Neuronal stem cell (in vitro differentiated cells): ENCODE data around the gene NALCN.

Source experiments
- DNase-seq: peaks from one replicate; pipeline ENCODE4 v3.0.0-alpha.2; 2013; ENCODE audit warnings: low spot score
- H2AFZ ChIP-seq: one replicate; pipeline ENCODE4 v1.6.1; 2013; ENCODE audit warnings: mild to moderate bottlenecking, low read length, inconsistent platforms
- H2AK5ac ChIP-seq: 2 replicates; pipeline ENCODE4 v1.6.1; 2013; ENCODE audit warnings: low read depth, mild to moderate bottlenecking, inconsistent platforms, low read length, moderate library complexity, mixed read lengths
- H2BK120ac ChIP-seq: 2 replicates; pipeline ENCODE4 v1.6.1; 2013; ENCODE audit warnings: low read depth, mild to moderate bottlenecking, inconsistent platforms, low read length, moderate library complexity, mixed read lengths
- H2BK12ac ChIP-seq: one replicate; pipeline ENCODE4 v1.6.1; 2013; ENCODE audit warnings: low read length, inconsistent platforms
- H2BK15ac ChIP-seq: 2 replicates; pipeline ENCODE4 v1.6.1; 2013; ENCODE audit warnings: mild to moderate bottlenecking, low read length, inconsistent platforms, mixed read lengths
- H2BK5ac ChIP-seq: one replicate; pipeline ENCODE4 v1.6.1; 2013; ENCODE audit warnings: inconsistent platforms, mild to moderate bottlenecking, low read length, moderate library complexity
- H3K14ac ChIP-seq: one replicate; pipeline ENCODE4 v1.6.1; 2013; ENCODE audit warnings: low read length, inconsistent platforms
- H3K18ac ChIP-seq: 2 replicates; pipeline ENCODE4 v1.6.1; 2013; ENCODE audit warnings: low read length, inconsistent platforms
- H3K23ac ChIP-seq: 2 replicates; pipeline ENCODE4 v1.6.1; 2013; ENCODE audit warnings: low read depth, mild to moderate bottlenecking, mixed read lengths, low read length, inconsistent platforms; ENCODE audit not compliant: poor library complexity
- H3K27ac ChIP-seq: replicated peaks from 3 replicates; pipeline ENCODE4 v1.5.1; 2013; ENCODE audit warnings: low read length, inconsistent platforms
- H3K27me3 ChIP-seq, 3 experiments: 2 replicates each; pipeline ENCODE4 v1.6.1; 2013; ENCODE audit warnings: low read length in 3 of 3, mild to moderate bottlenecking in 2 of 3, inconsistent platforms in 1 of 3, low read depth in 1 of 3, mixed read lengths in 1 of 3, moderate library complexity in 1 of 3; ENCODE audit not compliant: control insufficient read depth in 3 of 3, insufficient read depth in 3 of 3
- H3K36me3 ChIP-seq, 2 donors: replicated peaks in 1 of 2; 2 replicates each; pipeline ENCODE4 v1.6.1; 2013; ENCODE audit warnings: low read length in 2 of 2; ENCODE audit not compliant: control insufficient read depth in 2 of 2, insufficient read depth in 2 of 2
- H3K4ac ChIP-seq: 2 replicates; pipeline ENCODE4 v1.6.1; 2013; ENCODE audit warnings: inconsistent platforms, mild to moderate bottlenecking, low read length, moderate library complexity
- H3K4me1 ChIP-seq, 2 donors: 1 replicate in 1 of 2; 2 replicates in 1 of 2; pipeline ENCODE4 v1.6.1; 2013; ENCODE audit warnings: low read length in 2 of 2, low read depth in 1 of 2; ENCODE audit not compliant: control insufficient read depth in 2 of 2, insufficient read depth in 1 of 2
- H3K4me2 ChIP-seq: one replicate; pipeline ENCODE4 v1.6.1; 2013; ENCODE audit warnings: mild to moderate bottlenecking, low read length, inconsistent platforms; ENCODE audit not compliant: insufficient read depth, poor library complexity, severe bottlenecking
- H3K4me3 ChIP-seq, 2 donors: 2 replicates each; pipeline ENCODE4 v1.5.1; 2013; ENCODE audit warnings: low read length in 2 of 2, mild to moderate bottlenecking in 2 of 2, inconsistent platforms in 1 of 2, moderate library complexity in 1 of 2
- H3K79me1 ChIP-seq: one replicate; pipeline ENCODE4 v1.6.1; 2013; ENCODE audit warnings: low read depth, mild to moderate bottlenecking, inconsistent platforms, low read length, moderate library complexity
- H3K9ac ChIP-seq: one replicate; pipeline ENCODE4 v1.6.1; 2013; ENCODE audit warnings: mild to moderate bottlenecking, low read depth, low read length, inconsistent platforms; ENCODE audit not compliant: poor library complexity
- H3K9me3 ChIP-seq, 2 donors: replicated peaks in 1 of 2; 2 replicates each; pipeline versions ENCODE3 to v1.6.1; 2013; ENCODE audit warnings: low read length in 2 of 2, mild to moderate bottlenecking in 2 of 2, inconsistent platforms in 1 of 2, low read depth in 1 of 2, mixed read lengths in 1 of 2, moderate library complexity in 1 of 2; ENCODE audit not compliant: control insufficient read depth in 2 of 2, insufficient read depth in 1 of 2
- H4K8ac ChIP-seq: one replicate; pipeline ENCODE4 v1.6.1; 2013; ENCODE audit warnings: low read depth, mild to moderate bottlenecking, inconsistent platforms, low read length, moderate library complexity
- H4K91ac ChIP-seq: one replicate; pipeline ENCODE4 v1.6.1; 2013; ENCODE audit warnings: low read length, low read depth, mild to moderate bottlenecking, inconsistent platforms; ENCODE audit not compliant: poor library complexity
- WGBS, 2 donors: extraction: QIAGEN DNeasy Blood & Tissue Kit; methylation state at CpG; one replicate each; pipeline ENCODE4 v1.1.7; 2013; ENCODE audit warnings: missing lambda C conversion rate in 2 of 2, mixed read lengths in 1 of 2; ENCODE audit not compliant: insufficient read length in 2 of 2, insufficient replicate concordance in 1 of 2; ENCODE audit errors: extremely low coverage in 2 of 2; 5-methylcytosine and 5-hydroxymethylcytosine counted together

Gene NALCN

DNA sequence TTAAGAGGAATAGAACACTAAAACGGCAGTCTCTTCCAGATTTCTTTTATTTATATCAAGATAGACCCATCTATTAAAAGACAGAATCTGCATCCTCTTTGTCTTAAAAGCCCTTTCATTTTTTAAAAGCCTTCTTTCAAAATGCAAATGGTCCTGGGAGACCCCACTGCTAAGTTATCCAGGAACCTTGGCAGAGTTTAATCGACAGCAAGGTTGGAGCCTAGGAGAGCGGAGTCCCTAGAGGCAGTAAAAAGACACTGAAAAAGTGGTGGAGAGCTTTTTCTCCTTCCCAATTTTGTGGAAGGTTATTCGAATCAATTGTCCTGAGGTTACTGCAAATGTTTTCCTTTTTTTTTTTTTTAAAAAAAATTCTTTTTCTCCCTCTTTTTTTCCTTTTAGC, 294.7 kb downstream of the NALCN start:
- H4K91ac ChIP-seq: no peak overlapping the region
- no peak overlapping the region for H3K27ac ChIP-seq
- no peak overlapping the region for H3K4ac ChIP-seq
- H3K27me3 ChIP-seq: no peaks in the 10 kb centered on the region
- H3K4me2 ChIP-seq: no peak overlapping the region
- no peak overlapping the region for H2BK15ac ChIP-seq
- H2BK12ac ChIP-seq: no peak overlapping the region
- no peak overlapping the region for H2BK120ac ChIP-seq
- no peak overlapping the region for H2BK5ac ChIP-seq
- no peaks in the 10 kb centered on the region for H3K36me3 ChIP-seq
- no peak overlapping the region for H2AFZ ChIP-seq
- no peak overlapping the region for H4K8ac ChIP-seq
- no peaks in the 10 kb centered on the region for H3K9me3 ChIP-seq
- no peak overlapping the region for H3K18ac ChIP-seq
- no peaks in the 10 kb centered on the region for H3K79me1 ChIP-seq
- no peak overlapping the region for H2AK5ac ChIP-seq
- no peaks in the 10 kb centered on the region for H3K4me1 ChIP-seq
- no CpG with 5 or more reads among the region's 4 CpGs for WGBS, 2 donors
- no peak overlapping the region for H3K14ac ChIP-seq
- no peak overlapping the region for H3K4me3 ChIP-seq
- no peak overlapping the region for H3K9ac ChIP-seq
- DNase-seq: no peak
- H3K23ac ChIP-seq: no peak overlapping the region

GRCh38 chr13:101120007-101120406, 296.3 kb downstream of the NALCN start:
- no peaks in the 10 kb centered on the region for H3K27me3 ChIP-seq
- H2BK15ac ChIP-seq: no peak overlapping the region
- H3K18ac ChIP-seq: no peak overlapping the region
- no peak overlapping the region for H4K8ac ChIP-seq
- no peak for DNase-seq
- no peak overlapping the region for H2AK5ac ChIP-seq
- H3K4me2 ChIP-seq: no peak overlapping the region
- H3K79me1 ChIP-seq: no peaks in the 10 kb centered on the region
- peaks cover 0 to 10% of the 10 kb centered on the region in 2 donors for H3K4me1 ChIP-seq
- WGBS, 2 donors: no CpG with 5 or more reads among the region's 2 CpGs
- H3K9ac ChIP-seq: no peak overlapping the region
- H2BK12ac ChIP-seq: no peak overlapping the region
- no peak overlapping the region for H3K23ac ChIP-seq
- H3K36me3 ChIP-seq: no peaks in the 10 kb centered on the region
- no peak overlapping the region for H2BK120ac ChIP-seq
- no peak overlapping the region for H3K27ac ChIP-seq
- no peak overlapping the region for H3K4me3 ChIP-seq
- no peak overlapping the region for H2AFZ ChIP-seq
- H3K9me3 ChIP-seq: no peaks in the 10 kb centered on the region
- H4K91ac ChIP-seq: no peak overlapping the region
- no peak overlapping the region for H2BK5ac ChIP-seq
- no peak overlapping the region for H3K4ac ChIP-seq
- no peak overlapping the region for H3K14ac ChIP-seq

DNA sequence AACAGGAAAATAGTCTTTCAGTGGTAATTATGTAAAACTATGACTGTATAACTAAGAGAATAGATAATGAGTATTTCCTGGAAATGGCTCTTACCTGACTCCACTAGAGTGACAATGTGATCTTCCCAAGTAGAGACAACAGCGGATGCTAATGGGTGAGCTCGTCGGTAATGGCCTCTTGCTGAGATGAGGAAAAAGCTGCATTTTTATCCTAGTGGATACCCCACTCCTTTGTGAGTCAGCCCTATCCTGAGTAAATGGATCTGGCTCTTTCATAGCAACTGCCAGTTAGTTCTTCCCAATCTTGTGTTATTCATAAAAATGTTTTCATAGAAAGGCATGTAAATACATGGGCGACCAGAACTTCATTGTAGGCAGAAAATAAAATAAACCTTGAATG, 299.5 kb downstream of the NALCN start:
- DNase-seq: no peak
- H3K4me1 ChIP-seq: peaks cover 3 to 10% of the 10 kb centered on the region in 2 donors
- no peak overlapping the region for H2AK5ac ChIP-seq
- H3K18ac ChIP-seq: no peak overlapping the region
- WGBS, 2 donors: no CpG with 5 or more reads among the region's 4 CpGs
- no peaks in the 10 kb centered on the region for H3K36me3 ChIP-seq
- no peak overlapping the region for H3K4me3 ChIP-seq
- no peaks in the 10 kb centered on the region for H3K79me1 ChIP-seq
- no peak overlapping the region for H2BK5ac ChIP-seq
- H2BK120ac ChIP-seq: no peak overlapping the region
- H2AFZ ChIP-seq: no peak overlapping the region
- no peak overlapping the region for H3K23ac ChIP-seq
- no peak overlapping the region for H3K4me2 ChIP-seq
- no peak overlapping the region for H3K9ac ChIP-seq
- H3K27ac ChIP-seq: no peak overlapping the region
- no peaks in the 10 kb centered on the region for H3K27me3 ChIP-seq
- H3K9me3 ChIP-seq: no peaks in the 10 kb centered on the region
- H4K91ac ChIP-seq: no peak overlapping the region
- no peak overlapping the region for H2BK12ac ChIP-seq
- no peak overlapping the region for H2BK15ac ChIP-seq
- no peak overlapping the region for H3K4ac ChIP-seq
- no peak overlapping the region for H3K14ac ChIP-seq
- no peak overlapping the region for H4K8ac ChIP-seq

- no peak overlapping the region for H3K4ac ChIP-seq
- WGBS, 2 donors: no CpG with 5 or more reads among the region's 4 CpGs
- H3K27ac ChIP-seq: no peak overlapping the region
- H2BK12ac ChIP-seq: no peak overlapping the region
- H3K4me3 ChIP-seq: no peak overlapping the region
- H2BK5ac ChIP-seq: no peak overlapping the region
- H3K4me1 ChIP-seq: peaks cover 3 to 10% of the 10 kb centered on the region in 2 donors
- H3K18ac ChIP-seq: no peak overlapping the region
- no peak overlapping the region for H3K23ac ChIP-seq
- no peaks in the 10 kb centered on the region for H3K9me3 ChIP-seq
- DNase-seq: no peak
- H2BK15ac ChIP-seq: no peak overlapping the region
- no peak overlapping the region for H2BK120ac ChIP-seq
- no peak overlapping the region for H3K4me2 ChIP-seq
- no peaks in the 10 kb centered on the region for H3K79me1 ChIP-seq
- H3K9ac ChIP-seq: no peak overlapping the region
- no peaks in the 10 kb centered on the region for H3K27me3 ChIP-seq
- H3K36me3 ChIP-seq: no peaks in the 10 kb centered on the region
- H4K8ac ChIP-seq: no peak overlapping the region
- H4K91ac ChIP-seq: no peak overlapping the region
- no peak overlapping the region for H3K14ac ChIP-seq
- H2AFZ ChIP-seq: no peak overlapping the region
- H2AK5ac ChIP-seq: no peak overlapping the region
These were observed 300.0 kb downstream of the NALCN start for GRCh38 chr13:101116341-101116740.
